GM19043 (cell line): ENCODE data around the gene TMEM222.
"Not testable (repeated sequence)": the region's sequence is repeated elsewhere in the genome, so short reads cannot be mapped to it uniquely, and the experiment has no call there.

ENCODE experiments used
- ATAC-seq: cut with Tn5 transposase; IDR thresholded peaks from one replicate; pipeline ENCODE4 v1.9.1; 2021; ENCODE audit warnings: low read depth; ENCODE audit not compliant: unreplicated experiment

TMEM222 gene

GRCh38 chr1:27374362-27375086, 52.6 kb downstream of the TMEM222 start, which contains the start of gene FCN3:
Gene FCN3 (minus strand): TSS chr1:27374824. CDS start chr1:27374818, 6 bp downstream.
- no peak for ATAC-seq

GRCh38 chr1:27377760-27378495, 56.0 kb downstream of the TMEM222 start:
- no peak for ATAC-seq

DNA sequence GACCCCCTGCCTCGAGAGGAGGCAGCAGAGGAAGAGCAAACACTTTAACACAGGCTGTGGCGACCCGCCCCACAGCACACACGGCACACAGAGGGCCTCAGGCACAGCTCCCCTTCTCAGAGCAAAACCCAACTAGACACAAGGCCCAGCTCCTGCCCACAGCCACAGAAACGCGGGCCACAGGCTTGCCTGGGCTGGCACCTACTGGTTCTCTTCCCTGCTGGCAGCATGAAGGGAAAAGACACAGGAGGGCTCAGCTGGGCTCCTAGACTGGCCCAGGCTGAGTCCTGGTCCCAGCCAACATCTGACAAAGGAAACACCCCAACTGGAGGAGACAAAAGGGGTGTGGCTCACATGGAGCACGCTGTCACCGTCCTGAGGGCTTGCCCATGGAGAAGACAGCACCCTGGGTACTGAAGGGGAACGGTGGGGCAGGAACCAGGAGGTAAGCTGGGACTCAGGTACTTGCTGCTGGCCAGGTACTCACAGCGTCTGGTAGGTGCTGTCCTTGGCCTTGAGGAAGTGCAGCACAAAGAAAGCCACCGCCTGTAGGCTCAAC, 57.7 kb downstream of the TMEM222 start:
- no peak for ATAC-seq

DNA sequence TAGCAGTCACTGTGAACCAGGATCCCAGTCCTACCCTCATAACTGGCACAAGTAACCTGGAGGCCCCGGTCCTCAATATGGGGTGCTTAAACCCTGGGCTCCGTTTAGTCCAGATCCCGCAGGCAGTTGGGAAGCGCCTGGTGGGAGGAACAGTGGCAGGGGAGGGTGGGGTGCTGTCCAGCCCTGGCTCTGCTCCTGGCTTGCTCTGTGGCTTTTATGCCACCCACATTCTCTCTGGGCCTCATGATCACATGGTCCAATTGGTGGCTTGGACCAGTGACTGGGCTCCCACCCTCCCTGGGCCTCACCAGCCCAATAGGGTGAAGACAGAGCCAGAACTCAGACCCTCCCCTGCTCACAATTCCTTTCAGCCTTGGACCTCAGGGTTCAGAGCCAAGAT, 58.3 kb downstream of the TMEM222 start:
- ATAC-seq = no peak

DNA sequence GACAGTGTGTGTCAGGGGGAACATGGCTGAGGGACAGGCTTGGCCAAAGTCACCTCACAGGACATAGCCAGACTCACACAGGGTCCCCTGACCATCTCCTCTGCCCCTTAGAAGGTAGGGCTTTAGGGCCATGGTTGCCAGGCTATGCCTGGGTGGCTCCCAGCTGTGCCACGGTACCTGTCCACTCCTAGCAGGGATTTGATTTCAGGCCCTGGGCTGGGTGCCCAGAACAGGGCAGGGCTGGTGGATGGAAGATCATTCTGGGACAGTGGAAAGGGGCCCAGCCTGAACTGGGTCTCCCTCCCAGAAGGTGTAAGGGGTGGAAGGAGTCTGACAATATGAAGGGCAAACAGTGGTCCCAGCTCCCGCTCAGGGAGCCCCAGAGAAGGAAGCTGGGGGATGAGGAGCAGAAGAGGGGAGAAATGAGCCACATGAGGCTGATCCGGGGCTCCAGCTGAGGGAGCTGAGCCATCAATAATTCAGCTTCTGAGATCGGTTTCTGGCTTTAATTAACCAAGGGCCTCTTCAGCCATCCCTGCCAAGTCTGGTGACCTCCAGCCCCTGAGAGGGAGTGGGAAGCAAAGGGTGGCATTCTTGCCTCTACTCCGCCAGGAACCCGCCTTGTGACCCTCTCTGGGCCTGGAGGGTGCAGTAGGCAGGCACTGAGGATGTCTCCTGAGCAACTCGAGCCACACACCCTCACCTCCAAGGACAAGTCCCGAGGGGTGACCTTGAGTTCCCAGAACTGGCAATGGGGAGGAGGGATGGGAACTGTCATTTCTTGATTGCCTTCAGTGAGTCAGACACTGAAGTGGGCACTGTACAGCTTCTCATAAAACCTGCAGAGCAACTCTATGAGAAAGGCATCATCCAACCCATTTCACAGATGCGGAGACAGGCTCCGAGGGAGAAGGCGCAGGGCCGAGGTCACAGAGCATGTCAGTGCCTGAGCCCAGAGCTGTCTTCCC, 59.1 kb downstream of the TMEM222 start:
- ATAC-seq = no peak

DNA sequence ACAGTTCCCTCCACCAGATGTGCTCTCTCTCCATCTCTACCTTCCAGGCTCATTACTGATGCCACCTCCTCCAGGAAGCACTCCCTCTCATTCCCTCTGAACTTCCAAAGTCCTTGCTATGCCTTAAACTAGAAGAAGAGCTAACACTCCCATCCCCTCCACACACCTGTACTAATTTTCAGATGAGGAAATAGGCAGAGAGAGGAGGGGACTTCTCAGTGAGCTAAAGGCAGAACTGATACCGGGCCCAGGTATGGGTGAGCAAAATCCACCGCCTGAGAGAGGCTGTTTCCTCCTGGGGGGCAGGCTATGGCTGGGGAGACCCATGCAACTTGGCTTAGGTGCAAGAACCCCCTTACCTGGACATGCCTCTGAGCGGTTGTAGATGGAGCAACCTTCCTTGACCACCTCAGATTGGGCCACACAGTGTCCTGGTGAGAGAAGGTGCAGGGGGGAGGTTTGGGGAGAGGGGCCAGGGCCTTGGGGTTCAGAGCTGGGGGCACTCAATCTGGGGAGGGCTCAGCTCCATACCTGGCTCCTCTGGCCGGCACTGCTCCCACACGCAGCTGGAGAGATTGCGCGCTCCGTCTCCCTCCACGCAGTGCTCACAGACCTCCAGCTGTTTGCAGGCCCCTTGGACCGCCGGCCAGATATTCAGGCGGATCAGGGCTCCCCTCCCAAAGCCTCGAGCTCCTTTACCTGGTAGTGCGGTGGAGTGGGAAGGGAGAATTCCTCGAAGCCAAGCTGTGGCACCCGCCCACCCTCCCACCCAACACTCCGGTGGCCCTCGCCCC, 60.2 kb downstream of the TMEM222 start:
- ATAC-seq = no peak

GRCh38 chr1:27383039-27383605, 61.2 kb downstream of the TMEM222 start, which contains the start of gene CD164L2:
Gene CD164L2 (minus strand): TSS chr1:27383333. CDS start chr1:27383239, 94 bp downstream.
- no peak for ATAC-seq

DNA sequence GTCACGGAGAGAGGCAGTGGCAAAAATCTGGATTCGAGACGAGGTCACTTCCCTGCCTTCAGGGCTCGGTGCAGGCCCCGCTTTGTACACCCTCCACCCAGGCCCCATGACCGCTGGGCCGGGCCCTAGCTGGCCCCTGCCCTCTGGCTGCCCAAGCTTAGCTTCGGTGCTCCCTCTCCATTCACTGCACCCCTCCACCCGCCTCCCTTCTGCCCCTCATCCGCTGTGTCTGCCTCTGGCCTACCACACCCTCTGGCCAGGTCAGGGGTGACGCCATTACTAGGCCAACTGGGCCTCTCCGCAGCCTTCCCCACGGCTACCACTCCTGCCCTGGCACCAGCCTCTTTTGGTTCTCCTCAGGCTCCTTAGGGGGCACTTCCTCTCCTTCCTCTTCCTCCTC, 61.7 kb downstream of the TMEM222 start:
- ATAC-seq = no peak

GRCh38 chr1:27384797-27385196, 62.8 kb downstream of the TMEM222 start:
- ATAC-seq = not testable (repeated sequence)
